ENCODE results near the gene FAM72A.
"Not testable (repeated sequence)": the region's sequence is repeated elsewhere in the genome, so short reads cannot be mapped to it uniquely, and the experiment has no call there.

GRCh38 chr1:206250953-206251681 lies 48.5 kb upstream of the FAM72A start:
- not testable (repeated sequence) for TF ChIP-seq BHLHE40 (IDR thresholded peaks at IDR 0.05; ENCODE audit: borderline replicate concordance); SP1 (IDR thresholded peaks at IDR 0.05); NFRKB (IDR thresholded peaks at IDR 0.05); ELF4 (IDR thresholded peaks at IDR 0.05); FOXK2 (IDR thresholded peaks at IDR 0.05); CTBP1 (IDR thresholded peaks at IDR 0.05; ENCODE audit: borderline replicate concordance); SUZ12 (IDR thresholded peaks at IDR 0.05); HDGF (IDR thresholded peaks at IDR 0.05; ENCODE audit: borderline replicate concordance); FOXA1 (IDR thresholded peaks at IDR 0.05); TARDBP (IDR thresholded peaks at IDR 0.05); FOXM1 (IDR thresholded peaks at IDR 0.05; ENCODE audit: borderline replicate concordance); ARNT (IDR thresholded peaks at IDR 0.05)
- TF ChIP-seq, protein P1, sequence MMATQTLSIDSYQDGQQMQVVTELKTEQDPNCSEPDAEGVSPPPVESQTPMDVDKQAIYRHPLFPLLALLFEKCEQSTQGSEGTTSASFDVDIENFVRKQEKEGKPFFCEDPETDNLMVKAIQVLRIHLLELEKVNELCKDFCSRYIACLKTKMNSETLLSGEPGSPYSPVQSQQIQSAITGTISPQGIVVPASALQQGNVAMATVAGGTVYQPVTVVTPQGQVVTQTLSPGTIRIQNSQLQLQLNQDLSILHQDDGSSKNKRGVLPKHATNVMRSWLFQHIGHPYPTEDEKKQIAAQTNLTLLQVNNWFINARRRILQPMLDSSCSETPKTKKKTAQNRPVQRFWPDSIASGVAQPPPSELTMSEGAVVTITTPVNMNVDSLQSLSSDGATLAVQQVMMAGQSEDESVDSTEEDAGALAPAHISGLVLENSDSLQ (IDR thresholded peaks at IDR 0.05): not testable (repeated sequence)
